NCI-H345 (cell line): ENCODE measurements around the gene PPM1H.
"Not testable (repeated sequence)": the region's sequence is repeated elsewhere in the genome, so short reads cannot be mapped to it uniquely, and the experiment has no call there.

Experiments used
- DNase-seq: peaks from one replicate; lab custom pipeline; 2025; lab: John Stamatoyannopoulos, UW

PPM1H gene

GRCh38 chr12:62908674-62909073 lies 26.3 kb downstream of the PPM1H start:
- DNase-seq: no peak

GRCh38 chr12:62907561-62907960 lies 27.4 kb downstream of the PPM1H start:
- DNase-seq: no peak

GRCh38 chr12:62907078-62907477 lies 27.9 kb downstream of the PPM1H start:
- DNase-seq: no peak

- DNase-seq: no peak
Observed at GRCh38 chr12:62903151-62903550, 31.8 kb downstream of the PPM1H start.

DNA sequence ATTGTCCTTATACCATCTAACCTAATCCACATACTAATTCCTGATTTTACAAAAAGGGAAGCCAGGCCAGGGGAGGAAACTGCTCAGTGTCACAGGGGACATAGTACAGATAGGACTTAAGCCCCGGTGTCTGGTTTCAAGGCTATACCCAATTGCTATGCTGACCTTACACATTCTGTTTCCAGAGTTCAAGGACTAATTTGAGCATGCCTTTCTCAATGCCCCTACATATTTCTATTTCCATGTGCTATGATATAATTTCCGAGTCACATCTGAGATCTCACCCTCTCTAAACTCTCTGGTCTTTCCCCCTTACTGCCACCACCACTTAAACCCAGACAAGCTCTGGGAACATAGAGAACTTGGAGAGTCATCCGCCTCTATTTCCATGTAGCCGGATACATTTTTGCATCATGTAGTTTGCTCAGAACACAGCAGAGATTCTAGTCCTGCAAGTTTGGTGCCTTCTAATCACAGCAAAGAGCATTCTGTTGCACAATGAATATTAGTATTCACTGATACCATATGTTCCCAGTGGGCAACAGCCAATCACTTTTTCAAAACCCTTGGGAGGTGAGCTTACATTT lies 34.2 kb downstream of the PPM1H start:
- DNase-seq: no peak

DNA sequence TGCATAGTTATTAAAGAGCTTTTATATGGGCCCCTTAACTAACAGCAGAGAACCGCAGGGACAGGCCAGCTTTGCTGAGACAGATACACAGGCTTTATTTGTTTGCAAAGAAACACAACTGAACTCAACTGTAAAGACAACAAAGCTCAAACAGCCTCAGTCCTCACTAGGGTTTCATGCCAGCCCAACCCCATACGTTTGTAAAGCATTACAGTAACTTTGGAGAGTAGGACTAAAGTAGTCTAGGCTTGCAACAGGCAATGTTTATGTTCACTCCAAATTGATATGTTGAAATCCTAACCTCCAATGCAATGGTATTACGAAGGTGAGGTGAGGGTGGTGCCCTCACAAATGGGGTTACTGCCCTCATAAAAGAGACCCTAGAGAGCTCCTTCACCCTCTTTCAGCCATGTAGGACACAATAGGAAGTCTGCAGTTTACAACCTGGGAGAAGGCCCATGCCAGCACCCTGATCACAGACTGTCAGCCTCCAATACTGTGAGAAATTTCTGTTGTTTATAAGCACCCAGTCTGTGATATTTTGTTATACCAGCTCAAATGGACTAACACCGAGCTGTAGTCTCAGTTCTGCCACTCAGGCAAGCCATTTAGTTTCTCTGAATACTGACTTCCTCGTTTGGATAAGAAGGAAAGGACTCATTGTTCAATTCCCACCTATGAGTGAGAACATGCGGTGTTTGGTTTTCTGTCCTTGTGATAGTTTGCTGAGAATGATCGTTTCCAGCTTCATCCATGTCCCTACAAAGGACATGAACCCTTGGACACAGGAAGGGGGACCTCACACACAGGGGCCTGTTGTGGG lies 35.2 kb downstream of the PPM1H start:
- DNase-seq: no peak

DNA sequence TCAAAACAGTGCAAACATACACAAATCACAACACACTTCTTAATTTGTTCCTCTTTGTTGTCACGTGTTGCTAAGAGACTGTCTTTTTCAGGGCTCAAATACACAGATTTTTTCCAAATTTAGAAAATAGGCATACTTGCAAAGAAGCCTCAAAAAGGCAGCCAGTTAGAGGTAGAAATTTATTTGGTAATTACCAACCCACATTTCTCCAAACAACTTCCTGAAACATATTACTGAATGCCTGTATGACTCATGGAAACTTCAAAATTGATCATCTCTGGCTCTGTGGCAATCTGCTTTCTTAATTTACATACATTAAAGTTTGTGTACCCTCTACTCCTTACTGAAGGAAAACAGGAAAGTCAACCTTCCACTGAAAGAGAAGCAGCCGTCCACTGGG lies 36.4 kb downstream of the PPM1H start:
- no peak for DNase-seq

DNA sequence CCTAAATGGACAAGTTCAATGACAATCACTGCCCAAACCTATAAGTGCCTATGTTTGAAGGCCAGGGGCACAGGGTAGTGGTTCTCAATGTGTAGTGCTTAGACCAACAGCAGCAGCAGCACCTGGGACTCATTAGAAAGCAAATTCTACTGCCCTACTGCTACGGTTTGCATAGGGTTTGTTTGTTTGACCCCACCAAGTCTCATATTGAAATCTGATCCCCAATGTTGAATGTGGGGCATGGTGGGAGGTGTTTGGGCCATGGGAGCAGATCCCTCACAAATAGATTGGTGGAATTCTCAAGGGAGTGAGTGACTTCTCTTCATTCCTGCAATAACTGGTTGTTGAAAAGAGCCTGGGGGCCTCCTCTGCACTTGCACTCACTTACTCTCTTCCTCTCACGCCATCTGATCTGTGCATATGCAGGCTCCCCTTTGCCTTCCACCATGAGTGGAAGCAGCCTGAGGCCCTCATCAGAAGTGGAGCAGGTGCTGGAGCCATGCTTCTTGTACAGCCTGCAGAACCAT lies 39.5 kb downstream of the PPM1H start:
- DNase-seq: no peak

- no peak for DNase-seq
Observed at GRCh38 chr12:62893276-62893675, 41.7 kb downstream of the PPM1H start.

- DNase-seq: no peak
Observed at GRCh38 chr12:62891805-62892549, 43.0 kb downstream of the PPM1H start.

GRCh38 chr12:62888454-62889110 lies 46.4 kb downstream of the PPM1H start:
- no peak for DNase-seq

- DNase-seq: no peak
Observed at GRCh38 chr12:62886796-62887195, 48.2 kb downstream of the PPM1H start.

DNA sequence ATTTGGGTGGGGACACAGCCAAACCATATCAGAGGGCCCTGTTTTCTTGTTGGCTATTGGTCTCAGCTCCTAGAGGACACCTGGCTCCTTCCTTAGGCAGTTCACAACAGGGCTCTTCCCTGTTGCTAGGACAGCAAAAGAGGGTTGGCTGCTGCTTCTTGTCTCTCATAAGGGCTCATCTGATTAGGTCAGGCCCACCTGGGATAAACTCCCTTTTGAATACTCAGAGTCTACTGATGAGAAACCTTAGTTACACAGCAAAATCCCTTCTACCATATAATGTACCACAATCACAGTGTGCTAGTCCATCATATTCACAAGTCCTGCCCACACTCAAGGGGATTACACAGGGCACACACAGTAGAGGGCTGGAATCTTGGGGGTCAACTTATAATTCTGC lies 49.7 kb downstream of the PPM1H start:
- DNase-seq: no peak

DNA sequence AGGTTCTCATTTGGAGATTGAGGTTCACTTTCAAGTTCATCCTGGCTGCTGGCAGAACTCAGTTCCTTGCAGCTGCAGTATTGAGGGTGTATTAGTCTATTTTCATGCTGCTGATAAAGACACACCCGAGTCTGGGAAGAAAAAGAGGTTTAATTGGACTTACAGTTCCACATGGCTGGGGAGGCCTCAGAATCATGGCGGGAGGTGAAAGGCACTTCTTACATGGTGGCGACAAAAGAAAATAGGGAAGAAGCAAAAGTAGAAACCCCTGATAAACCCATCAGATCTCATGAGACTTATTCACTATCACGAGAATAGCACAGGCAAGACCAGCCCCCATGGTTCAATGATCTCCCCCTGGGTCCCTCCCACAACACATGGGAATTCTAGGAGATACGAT lies 50.1 kb downstream of the PPM1H start:
- not testable (repeated sequence) for DNase-seq

GRCh38 chr12:62882696-62883095 lies 52.3 kb downstream of the PPM1H start:
- no peak for DNase-seq

DNA sequence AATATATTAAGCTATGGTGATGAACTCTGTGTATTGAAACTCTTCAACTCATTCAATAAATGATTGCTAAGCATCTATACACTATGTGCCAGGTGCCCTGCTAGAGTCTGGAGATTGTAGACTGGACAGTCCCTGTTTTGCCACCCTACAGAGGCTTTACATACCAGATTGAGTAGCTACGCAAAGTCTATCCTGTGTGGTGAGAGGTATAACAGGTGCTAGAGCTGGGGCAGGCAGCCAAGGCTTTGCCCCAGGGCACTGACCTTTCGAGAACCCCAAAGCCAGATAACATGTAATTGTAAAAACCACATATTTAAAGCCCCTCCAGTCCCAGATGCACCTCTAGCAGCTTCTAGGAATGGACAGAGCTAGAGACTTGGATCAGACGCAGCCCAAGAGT lies 52.8 kb downstream of the PPM1H start:
- DNase-seq: no peak

- DNase-seq: no peak
Observed at GRCh38 chr12:62879691-62880090, 55.3 kb downstream of the PPM1H start.

- not testable (repeated sequence) for DNase-seq
Observed at GRCh38 chr12:62879228-62879627, 55.7 kb downstream of the PPM1H start.

GRCh38 chr12:62878211-62878610 lies 56.7 kb downstream of the PPM1H start:
- no peak for DNase-seq

GRCh38 chr12:62876938-62877548 lies 57.9 kb downstream of the PPM1H start:
- DNase-seq: no peak

GRCh38 chr12:62873826-62874448 lies 61.0 kb downstream of the PPM1H start:
- no peak for DNase-seq
